Glutamatergic neuron (in vitro differentiated cells): ENCODE results near the gene HSD17B8. TPM values are rescaled to one million over a fixed set of nuclear protein-coding genes. Genes with fewer than 3 reads are reported as not detected.

ENCODE experiments used
- DNase-seq: peaks from one replicate; pipeline ENCODE4 v3.0.0; 2022
- H3K27ac Mint-ChIP-seq: one replicate; pipeline ENCODE4 v1.8.0; 2020; ENCODE audit warnings: mild to moderate bottlenecking, mixed read lengths, inconsistent platforms; ENCODE audit not compliant: unreplicated experiment
- H3K27me3 Mint-ChIP-seq: one replicate; pipeline ENCODE4 v1.8.0; 2020; ENCODE audit warnings: mild to moderate bottlenecking, moderate library complexity, mixed read lengths, inconsistent platforms; ENCODE audit not compliant: unreplicated experiment
- H3K36me3 Mint-ChIP-seq: one replicate; pipeline ENCODE4 v1.8.0; 2020; ENCODE audit warnings: mild to moderate bottlenecking, mixed read lengths, inconsistent platforms; ENCODE audit not compliant: unreplicated experiment
- H3K4me1 Mint-ChIP-seq: one replicate; pipeline ENCODE4 v1.8.0; 2020; ENCODE audit warnings: mild to moderate bottlenecking, low read depth, mixed read lengths, inconsistent platforms; ENCODE audit not compliant: unreplicated experiment
- H3K4me3 Mint-ChIP-seq: one replicate; pipeline ENCODE4 v1.8.0; 2020; ENCODE audit warnings: mild to moderate bottlenecking, mixed read lengths, inconsistent platforms; ENCODE audit not compliant: unreplicated experiment
- H3K9me3 Mint-ChIP-seq: one replicate; pipeline ENCODE4 v1.8.0; 2020; ENCODE audit warnings: mild to moderate bottlenecking, moderate library complexity, mixed read lengths, inconsistent platforms; ENCODE audit not compliant: unreplicated experiment
- CTCF ChIP-seq: fragments of 200-600 bp; sonication (generic); IDR thresholded peaks from one replicate; pipeline ENCODE4 v1.5.0; 2021; ENCODE audit not compliant: partially characterized antibody, unreplicated experiment
- total RNA-seq: library from RNA; stranded (reverse); fragmentation: NEBNext Ultra II Directional; extraction: Animal tissue kit (Norgen Biotek cat#: 25700); gene quantifications from one replicate; pipeline ENCODE4 v1.2.1, GENCODE V29; 2021; ENCODE audit not compliant: unreplicated experiment

HSD17B8 gene
- total RNA-seq, 1 donor from 2014 or later, result 4.6 TPM

GRCh38 chr6:33243476-33243875 is 39.0 kb downstream of the HSD17B8 start:
- peak overlapping the region; percentile 44 for H3K4me3 Mint-ChIP-seq
- H3K27me3 Mint-ChIP-seq, result peaks cover 15% of the 10 kb centered on the region

GRCh38 chr6:33247977-33248642 is 43.7 kb downstream of the HSD17B8 start:
- peaks cover 18% of the 10 kb centered on the region for H3K4me1 Mint-ChIP-seq
- peaks cover 12% of the 10 kb centered on the region for H3K27me3 Mint-ChIP-seq
- H3K27ac Mint-ChIP-seq, result peak overlapping the region; percentile 79
- TF ChIP-seq CTCF, result peak; percentile 87
- H3K4me3 Mint-ChIP-seq, result peak overlapping the region; percentile 97
- no peaks in the 10 kb centered on the region for H3K36me3 Mint-ChIP-seq
- peak; percentile 92 for DNase-seq
- H3K9me3 Mint-ChIP-seq, result peaks cover 3% of the 10 kb centered on the region

More at GRCh38 chr6:33243476-33243875, 39.0 kb downstream of the HSD17B8 start:
- no peak for DNase-seq
- no peak overlapping the region for H3K27ac Mint-ChIP-seq
- H3K9me3 Mint-ChIP-seq, result no peaks in the 10 kb centered on the region
- H3K4me1 Mint-ChIP-seq, result peaks cover 4% of the 10 kb centered on the region
- no peaks in the 10 kb centered on the region for H3K36me3 Mint-ChIP-seq
- TF ChIP-seq CTCF, result no peak

GRCh38 chr6:33248643-33248931 is 44.1 kb downstream of the HSD17B8 start:
- Mint-ChIP-seq H3K4me1 (peaks cover 18% of the 10 kb centered on the region), H3K4me3 (peak overlapping the region; percentile 97), H3K27ac (peak overlapping the region; percentile 79), H3K36me3 (no peaks in the 10 kb centered on the region), H3K9me3 (peaks cover 3% of the 10 kb centered on the region), H3K27me3 (peaks cover 10% of the 10 kb centered on the region)
- no peak for DNase-seq
- peak; percentile 68 for TF ChIP-seq CTCF

- no peak for TF ChIP-seq CTCF
- Mint-ChIP-seq H3K27ac (peak overlapping the region; percentile 84), H3K4me3 (peak overlapping the region; percentile 97), H3K36me3 (no peaks in the 10 kb centered on the region), H3K4me1 (peaks cover 18% of the 10 kb centered on the region), H3K27me3 (peaks cover 8% of the 10 kb centered on the region), H3K9me3 (peaks cover 3% of the 10 kb centered on the region)
- peak; percentile 96 for DNase-seq
These were observed 44.7 kb downstream of the HSD17B8 start for GRCh38 chr6:33248932-33249731.
